NCI-H748 treated with DMSO at 0.1 percent for 48 hours (cell line): ENCODE results near the gene TRIM68.

ENCODE experiments used
- DNase-seq: peaks from one replicate; lab custom pipeline; 2025; lab: John Stamatoyannopoulos, UW

Gene TRIM68

DNA sequence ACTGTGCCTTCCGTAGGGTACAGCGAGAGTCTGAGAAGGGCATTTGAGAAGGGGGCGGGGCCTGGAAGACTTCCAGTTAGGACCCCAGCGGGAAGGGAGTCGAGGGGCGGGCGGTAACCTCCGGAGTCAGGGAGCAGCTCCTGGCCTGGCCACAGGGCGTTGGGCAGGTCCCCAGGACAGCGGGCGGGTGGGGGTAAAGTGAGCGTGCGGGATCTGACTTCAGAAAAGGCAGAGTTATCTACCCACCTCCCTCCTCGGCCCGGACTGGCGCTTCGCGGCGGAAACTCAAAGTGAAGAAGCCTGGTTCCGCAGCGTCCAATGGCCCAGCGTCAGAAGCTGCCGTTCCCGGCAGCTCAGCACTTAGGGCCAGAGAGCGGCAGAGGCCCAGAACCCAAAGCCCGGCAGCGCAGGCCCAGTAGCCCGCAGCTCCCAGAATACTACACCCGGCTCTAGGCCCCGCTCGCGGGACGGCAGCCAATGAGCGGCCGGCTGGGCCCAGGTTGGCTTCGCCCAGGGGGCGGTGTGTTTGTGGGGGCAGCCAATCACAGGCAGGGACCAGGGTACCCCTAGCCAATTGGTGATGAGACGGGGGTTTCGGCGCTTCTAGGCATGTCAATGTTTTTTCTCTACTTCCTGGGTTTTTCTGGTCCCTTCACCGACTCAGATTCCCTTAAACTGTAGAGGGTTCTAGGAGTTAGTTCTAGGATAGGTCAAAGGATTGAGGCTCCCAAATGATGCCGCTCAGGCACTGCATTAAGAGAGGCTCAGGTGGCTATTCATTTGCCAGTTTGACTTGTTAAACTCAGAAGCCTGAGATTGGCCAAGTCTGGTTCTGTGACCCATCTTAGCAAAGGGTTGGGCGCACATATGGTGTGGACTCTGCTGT is at the start of gene TRIM68:
Gene TRIM68 (minus strand): TSS at position 451 of the 886 bp plus-strand sequence. CDS start 2,727 bp downstream, outside the sequence.
- peak; percentile 91 for DNase-seq

GRCh38 chr11:4654635-4655369 is 46.8 kb upstream of the TRIM68 start:
- DNase-seq, result no peak

DNA sequence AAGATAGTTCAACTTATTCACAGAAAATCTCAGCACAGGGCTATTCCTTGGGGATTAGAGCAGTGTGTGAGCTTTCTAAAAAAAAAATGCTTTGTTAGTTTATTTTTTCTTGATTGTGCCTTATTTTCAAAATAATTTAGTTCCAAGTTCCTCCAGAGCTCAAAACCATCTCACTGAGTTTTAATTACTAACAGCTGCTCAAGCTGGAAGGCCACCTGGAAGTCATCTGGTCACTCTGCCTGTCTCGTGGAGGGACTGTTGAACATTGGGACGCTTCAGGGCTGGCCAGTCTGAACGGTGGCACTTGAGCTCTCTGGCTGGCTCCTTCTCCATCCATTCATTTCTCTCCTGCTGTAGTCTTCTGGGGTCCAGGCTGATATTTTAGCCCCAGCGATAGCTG is 39.7 kb upstream of the TRIM68 start:
- no peak for DNase-seq

DNA sequence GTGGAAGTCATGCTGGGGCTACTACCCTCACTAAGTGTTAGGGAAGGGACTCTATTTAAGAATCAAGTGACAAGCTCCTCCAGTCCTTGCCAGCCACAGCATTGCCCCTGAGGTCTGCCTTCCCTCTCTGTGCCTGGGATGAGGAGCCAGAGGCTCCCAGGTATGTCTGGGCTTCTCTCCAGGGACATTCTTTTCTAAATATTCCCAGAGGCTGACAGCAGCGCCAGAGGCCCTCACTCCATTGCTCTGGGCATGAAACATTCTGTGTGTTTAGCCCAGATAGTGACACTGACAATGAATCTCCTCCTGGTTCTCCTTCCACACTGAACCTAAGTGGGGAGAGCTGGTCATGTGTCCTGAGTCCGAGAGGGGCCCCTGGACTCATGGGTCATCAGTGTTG is 37.9 kb upstream of the TRIM68 start:
- no peak for DNase-seq

- no peak for DNase-seq
Measured at GRCh38 chr11:4644233-4644632, 36.2 kb upstream of the TRIM68 start.

DNA sequence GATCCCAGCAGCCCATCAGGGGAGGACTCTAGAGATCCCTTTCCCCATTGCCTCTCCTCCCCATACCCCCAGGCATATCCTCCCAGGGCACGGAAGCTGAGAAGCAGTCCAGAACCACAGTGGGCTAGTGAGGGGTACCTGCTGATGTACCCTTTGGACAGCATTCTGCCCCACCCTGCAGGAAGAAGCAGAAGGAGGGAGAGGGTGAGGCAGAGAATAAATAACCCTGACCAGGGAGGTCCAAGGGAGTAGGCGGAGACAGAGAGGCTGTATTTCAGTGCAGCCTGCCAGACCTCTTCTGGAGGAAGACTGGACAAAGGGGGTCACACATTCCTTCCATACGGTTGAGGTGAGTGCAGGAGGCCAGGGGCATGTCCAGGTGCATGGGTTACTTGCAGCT is 35.7 kb upstream of the TRIM68 start, which contains the start of gene OR51E1:
Gene OR51E1 (plus strand): TSS at position 301 of the 400 bp plus-strand sequence. CDS start 8,545 bp downstream, outside the sequence.
- DNase-seq, result no peak

GRCh38 chr11:4643076-4643475 is 35.0 kb upstream of the TRIM68 start:
- no peak for DNase-seq

GRCh38 chr11:4642043-4642442 is 34.0 kb upstream of the TRIM68 start:
- DNase-seq, result no peak

DNA sequence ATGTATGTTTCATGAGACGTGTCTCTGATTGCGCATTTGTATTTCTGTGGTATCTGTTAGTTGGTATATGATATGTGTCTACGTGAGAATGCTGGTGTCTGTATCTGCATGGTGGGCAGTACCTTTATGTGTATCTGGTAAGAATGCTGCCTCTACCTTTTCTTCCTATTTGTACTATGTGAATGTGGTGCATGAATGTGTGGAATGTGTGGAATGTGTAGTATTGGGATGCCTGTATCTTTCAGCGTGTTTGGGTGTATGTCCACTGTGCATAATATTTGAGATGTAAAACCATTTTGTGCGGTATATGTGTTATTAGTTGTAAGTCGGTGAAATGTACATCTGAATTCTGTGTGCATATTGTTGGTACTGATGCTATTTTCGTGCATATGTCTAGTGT is 33.5 kb upstream of the TRIM68 start:
- DNase-seq, result no peak

GRCh38 chr11:4639931-4640330 is 31.9 kb upstream of the TRIM68 start:
- DNase-seq, result no peak

DNA sequence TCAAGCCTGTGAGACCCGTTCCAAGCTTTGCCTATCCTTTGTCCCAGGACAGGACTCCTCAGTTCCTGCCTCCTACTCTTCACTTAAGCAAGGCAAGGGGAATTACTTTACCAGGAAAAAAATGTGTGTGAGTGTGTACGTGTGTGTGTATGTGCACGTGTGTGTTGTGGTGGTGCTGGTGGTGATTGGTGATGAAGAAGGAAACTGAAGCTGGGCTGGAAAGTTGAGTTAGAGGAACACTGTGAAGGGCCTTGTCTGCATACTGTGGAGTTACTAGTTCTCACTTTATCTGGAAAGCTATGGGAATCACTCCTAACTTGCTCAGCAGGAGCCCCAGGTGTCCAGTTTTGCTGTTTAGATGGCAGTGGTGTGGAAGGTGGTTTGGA is 29.6 kb upstream of the TRIM68 start:
- no peak for DNase-seq

- peak; percentile 77 for DNase-seq
Measured at GRCh38 chr11:4636962-4637661, 29.1 kb upstream of the TRIM68 start, which contains the start of gene OR51D1. OR51D1 (plus strand) TSS chr11:4637477; CDS start chr11:4639791, 2,314 bp downstream.

GRCh38 chr11:4636136-4636535 is 28.1 kb upstream of the TRIM68 start:
- DNase-seq, result no peak

DNA sequence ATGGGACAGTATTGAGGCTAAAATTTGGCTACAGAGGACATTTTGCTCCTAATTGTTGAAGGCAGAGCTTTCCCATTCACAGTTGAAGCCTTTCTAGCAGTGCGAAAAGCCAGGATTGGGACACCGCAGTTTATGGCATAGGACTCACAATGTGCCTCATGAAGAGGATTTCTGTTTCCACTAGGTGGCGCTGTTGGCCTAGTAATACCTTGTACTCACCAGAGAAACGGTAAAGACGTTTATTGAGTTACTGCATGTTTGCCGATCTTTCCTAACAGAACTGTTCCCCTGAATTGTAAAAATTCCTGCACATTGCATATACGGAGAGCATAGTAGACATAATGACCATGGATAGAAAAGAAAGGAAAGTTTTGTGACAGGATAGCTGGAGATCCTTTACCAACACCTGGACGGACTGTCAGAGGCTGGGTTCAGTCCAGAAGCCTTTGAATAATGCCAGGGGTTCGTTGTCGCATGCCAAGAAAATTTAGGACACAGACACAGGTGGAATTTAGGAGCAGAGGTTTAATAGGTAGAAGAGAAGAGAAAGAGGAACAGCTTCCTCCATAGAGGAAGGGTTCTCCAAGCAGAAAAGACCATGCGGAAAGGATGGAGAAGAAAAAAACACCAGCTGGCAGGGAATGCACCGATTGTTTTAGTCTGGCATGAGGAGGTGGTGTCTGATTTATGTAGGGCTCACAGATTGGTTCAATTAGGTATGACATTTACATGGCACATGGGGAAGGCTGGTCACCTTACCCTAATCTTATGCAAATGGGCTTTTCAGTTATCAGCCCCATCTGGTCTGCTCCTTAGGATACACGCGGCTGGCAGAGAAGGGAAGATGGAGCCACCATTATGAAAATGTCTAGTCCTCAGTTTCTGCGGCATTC is 18.4 kb upstream of the TRIM68 start:
- DNase-seq, result peak; percentile 91

DNA sequence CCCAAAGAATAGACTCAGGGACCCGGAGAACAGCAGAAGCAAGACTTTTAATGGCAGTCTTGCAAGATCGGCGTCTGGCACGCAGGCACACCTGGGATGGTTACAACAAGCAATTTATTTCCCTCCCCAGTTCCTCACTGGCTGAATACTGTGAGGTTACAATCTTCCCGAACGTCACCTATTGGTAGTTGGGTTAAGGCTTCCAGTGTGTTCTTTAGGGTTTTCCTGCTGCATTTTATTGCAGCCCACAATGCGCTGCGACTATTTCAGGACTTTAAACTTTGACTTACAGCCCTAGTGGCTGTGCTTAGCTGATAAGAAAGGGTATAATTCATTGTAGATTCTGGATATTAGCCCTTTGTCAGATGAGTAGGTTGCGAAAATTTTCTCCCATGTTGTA is 11.5 kb upstream of the TRIM68 start:
- DNase-seq, result no peak

GRCh38 chr11:4615856-4616444 is 7.9 kb upstream of the TRIM68 start:
- no peak for DNase-seq

- no peak for DNase-seq
Measured at GRCh38 chr11:4611986-4612385, 4.0 kb upstream of the TRIM68 start.

DNA sequence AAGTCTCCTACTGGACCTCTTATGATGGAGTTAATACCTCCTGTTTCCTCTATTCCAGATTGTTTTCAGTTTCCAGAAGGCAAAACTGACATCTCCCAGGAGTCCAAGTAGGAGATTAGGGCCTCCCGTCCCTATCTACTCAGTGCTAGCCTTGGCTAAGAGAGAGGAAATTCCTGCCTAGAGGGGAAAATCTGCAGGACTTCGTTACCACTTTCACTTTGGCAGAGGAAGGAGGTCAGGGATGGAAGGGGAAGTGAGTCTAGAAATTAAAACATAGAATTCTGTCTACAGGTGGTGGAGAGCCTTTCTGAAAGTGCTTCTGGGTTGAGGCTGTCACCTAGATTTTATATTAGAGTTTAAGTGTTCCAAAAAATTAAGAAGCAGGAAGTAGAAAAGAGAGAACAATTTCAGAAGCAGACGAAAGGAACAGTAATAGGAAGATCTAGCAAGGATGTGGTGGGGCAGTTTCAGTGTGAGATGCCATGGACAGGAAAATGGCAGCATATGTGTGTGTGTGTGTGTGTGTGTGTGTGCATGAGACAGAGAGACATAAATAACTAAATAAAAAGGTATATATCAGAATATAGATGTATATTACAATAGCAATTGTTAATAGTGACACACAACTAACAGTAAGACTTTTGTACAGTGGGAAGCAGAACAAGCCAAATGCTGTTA is 2.4 kb upstream of the TRIM68 start:
- no peak for DNase-seq

DNA sequence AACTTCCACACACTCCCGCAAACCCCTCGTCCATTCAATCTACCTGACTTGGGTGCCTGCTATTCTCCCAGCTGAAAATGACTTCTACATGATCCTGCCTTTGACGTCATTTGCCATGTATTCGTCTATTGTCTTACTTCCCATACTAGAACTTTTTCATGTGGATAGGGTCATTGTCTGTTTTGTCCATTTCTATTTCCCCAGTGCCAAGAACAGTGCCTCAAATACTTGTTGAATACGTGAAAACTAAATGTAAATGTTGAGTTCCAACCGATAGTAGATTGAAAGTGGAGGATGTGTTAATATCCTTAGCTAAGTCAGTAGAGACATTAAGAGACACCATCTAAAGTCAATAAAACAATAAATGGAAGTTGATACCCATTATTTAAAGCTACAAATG is 935 bp downstream of the TRIM68 start:
- DNase-seq, result peak; percentile 58
